ENCODE results near the gene CLDN7.

Gene CLDN7

DNA sequence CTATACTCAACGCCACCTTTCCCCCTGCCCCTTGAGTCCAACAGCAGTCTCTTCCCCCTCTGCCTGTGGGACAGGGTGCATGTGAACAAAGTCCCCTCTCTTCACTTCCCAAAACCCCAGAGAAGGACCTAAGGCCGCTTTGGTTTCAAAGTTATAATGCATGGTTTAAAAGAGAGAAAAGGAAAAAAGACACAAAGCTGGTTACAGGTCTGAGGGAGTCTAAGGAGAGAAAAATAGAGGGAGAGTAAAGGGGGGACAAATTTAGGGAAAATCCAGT lies 18.9 kb downstream of the CLDN7 start:
- H3K4me3 ChIP-seq = peak overlapping the region; percentile 98
- no peak for DNase-seq (ENCODE audit: low spot score)
- TF ChIP-seq CTCF (IDR thresholded peaks at IDR 0.05) = no peak

GRCh38 chr17:7242717-7243452 lies 19.4 kb downstream of the CLDN7 start:
- Histone ChIP-seq H3K4me3 (peak overlapping the region; percentile 98), H3K27ac (peak overlapping the region; percentile 99 to 100)
- TF ChIP-seq CTCF (IDR thresholded peaks at IDR 0.05) = no peak
- peak; percentile 96 for DNase-seq (ENCODE audit: low spot score)

More for the DNA sequence above, 18.9 kb downstream of the CLDN7 start:
- H3K27ac ChIP-seq = peak overlapping the region; percentile 99 to 100

- Histone ChIP-seq H3K27ac (peak within 1 kb of the TSS; percentile 99 to 100), H3K4me3 (peak within 1 kb of the TSS; percentile 98)
- no peak for TF ChIP-seq CTCF (IDR thresholded peaks at IDR 0.05)
- peak; percentile 95 for DNase-seq (ENCODE audit: low spot score)
Measured at GRCh38 chr17:7241783-7242716, 20.2 kb downstream of the CLDN7 start, which contains the start of gene GABARAP. TSS of gene GABARAP (minus strand) at chr17:7242449. CDS start at chr17:7242330, 119 bp downstream.

DNA sequence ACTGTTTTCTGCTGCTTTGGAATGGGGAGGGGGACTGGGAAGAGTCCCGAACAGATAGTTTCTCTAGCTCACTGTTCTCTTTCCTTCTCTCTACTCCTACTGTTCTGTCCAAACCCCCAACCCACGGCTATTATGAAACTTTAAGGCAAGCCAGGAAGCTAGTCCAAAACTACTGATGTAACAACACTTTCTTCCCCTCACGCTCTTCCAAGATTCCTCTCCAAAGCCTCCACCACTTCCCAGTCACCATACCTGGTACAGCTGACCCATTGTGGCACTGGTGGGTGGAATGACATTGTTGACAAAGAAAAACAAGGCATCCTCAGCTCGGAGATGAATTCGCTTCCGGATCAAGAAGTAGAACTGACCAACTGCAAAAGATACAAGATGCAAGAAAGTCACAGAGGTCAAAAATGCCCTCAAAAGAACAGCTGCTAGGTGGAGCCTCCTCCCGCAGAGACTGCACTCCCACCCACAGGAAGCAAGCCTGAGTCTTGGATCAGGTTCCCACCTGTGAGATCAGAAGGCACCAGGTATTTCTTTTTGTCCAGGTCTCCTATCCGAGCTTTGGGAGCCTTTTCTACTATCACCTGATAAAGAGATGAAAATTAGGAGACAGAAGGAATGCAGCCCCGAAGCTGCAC lies 21.1 kb downstream of the CLDN7 start:
- peak overlapping the region; percentile 99 to 100 for H3K27ac ChIP-seq
- H3K4me3 ChIP-seq = peak overlapping the region; percentile 98
- no peak for DNase-seq (ENCODE audit: low spot score)
- TF ChIP-seq CTCF (IDR thresholded peaks at IDR 0.05) = no peak

- DNase-seq (ENCODE audit: low spot score) = no peak
- TF ChIP-seq CTCF (IDR thresholded peaks at IDR 0.05) = no peak
- Histone ChIP-seq H3K4me3 (peak overlapping the region; percentile 98), H3K27ac (peak overlapping the region; percentile 99 to 100)
Measured at GRCh38 chr17:7240375-7240774, 21.9 kb downstream of the CLDN7 start.

GRCh38 chr17:7239091-7240027 lies 22.9 kb downstream of the CLDN7 start, which contains the start of gene PHF23:
TSS of gene PHF23 (minus strand) at chr17:7239457. CDS start at chr17:7239279, 178 bp downstream.
- peak within 1 kb of the TSS; percentile 100 for H3K4me3 ChIP-seq
- no peak for TF ChIP-seq CTCF (IDR thresholded peaks at IDR 0.05)
- H3K27ac ChIP-seq = peak within 1 kb of the TSS; percentile 99 to 100
- peak; percentile 100 for DNase-seq (ENCODE audit: low spot score)

All from coronary artery (tissue), 2 donors.